HCT116 (cell line): Measurements from ENCODE around the gene NEO1. TPM values are rescaled to one million over a fixed set of nuclear protein-coding genes. Genes with fewer than 3 reads are reported as not detected.
A peak's percentile ranks its signal among the peaks of the same experiment; 100 is the strongest.

Experiments used
- ATAC-seq: fragments of 200-7000 bp; cut with Tn5 transposase; 2 replicates; pipeline ENCODE4 v1.9.1; 2020; ENCODE audit warnings: mild to moderate bottlenecking, moderate library complexity
- BruUV-seq: library from RNA; stranded (reverse); fragments of 400-500 nt; replicated peaks from 2 replicates; lab custom pipeline; 2021; lab: Mats Ljungman, UMichigan
- CTCF ChIA-PET: fragments of 300-600 bp; sonication (Branson Sonifier 250); formaldehyde crosslinking; loops from one replicate; lab custom pipeline; 2021; ENCODE audit warnings: antibody characterized with exemption; lab: Charles Lee
- POLR2A ChIA-PET: fragments of 300-600, 350-600 bp; sonication (Branson Sonifier 250); formaldehyde crosslinking; loops from one replicate; lab custom pipeline; 2021; ENCODE audit warnings: antibody characterized with exemption; lab: Charles Lee
- RAD21 ChIA-PET, 2 experiments: fragments of 300-600 bp; sonication (Branson Sonifier 250); formaldehyde crosslinking; loops; one replicate each; lab custom pipeline; 2023; ENCODE audit warnings: low total read pairs in 2 of 2; ENCODE audit not compliant: uncharacterized antibody in 2 of 2, unreplicated experiment in 2 of 2, low non-redundant PET in 1 of 2; lab: Charles Lee
- DNase-seq: peaks from one replicate; pipeline ENCODE4 v3.0.0-alpha.2; 2010; ENCODE audit warnings: low read depth, low spot score
- H2AFZ ChIP-seq: fragments of 200-600 bp; shearing (Covaris generic), sonication (generic); 2 replicates; pipeline ENCODE4 v1.6.1; 2017; ENCODE audit warnings: low read depth, mixed run types, mixed read lengths, antibody characterized with exemption, low read length; ENCODE audit not compliant: poor library complexity, severe bottlenecking
- H3K27ac ChIP-seq: 2 replicates; pipeline ENCODE4 v1.5.1; 2012; ENCODE audit warnings: low read depth, low read length
- H3K27me3 ChIP-seq: fragments of 200-600 bp; sonication (generic); 2 replicates; pipeline ENCODE4 v1.6.1; 2016; ENCODE audit warnings: mixed run types, low read length, mixed read lengths; ENCODE audit not compliant: insufficient read depth
- H3K36me3 ChIP-seq, 2 experiments: fragments of 200-500 bp in 1 of 2; fragments of 200-600 bp in 1 of 2; sonication (Bioruptor generic) in 1 of 2; sonication (generic) in 1 of 2; 2 replicates each; pipeline versions ENCODE4 v1.5.1 to v1.6.1; 2014 to 2016; ENCODE audit warnings: low read length in 2 of 2, inconsistent platforms in 1 of 2, mixed read lengths in 1 of 2, mixed run types in 1 of 2; ENCODE audit not compliant: insufficient read depth in 2 of 2, control insufficient read depth in 1 of 2
- H3K4me1 ChIP-seq, 2 experiments: fragments of 200-600 bp in 1 of 2; sonication (generic) in 1 of 2; 2 replicates each; pipeline versions ENCODE4 v1.5.1 to v1.6.1; 2012 to 2017; ENCODE audit warnings: low read length in 2 of 2, inconsistent platforms in 1 of 2, mild to moderate bottlenecking in 1 of 2, mixed read lengths in 1 of 2, mixed run types in 1 of 2, moderate library complexity in 1 of 2; ENCODE audit not compliant: insufficient read depth in 2 of 2, control insufficient read depth in 1 of 2
- H3K4me2 ChIP-seq: fragments of 200-600 bp; sonication (generic); 2 replicates; pipeline ENCODE4 v1.6.1; 2017; ENCODE audit warnings: mixed run types, low read length, mixed read lengths
- H3K4me3 ChIP-seq, 2 experiments: fragments of 200-600 bp in 1 of 2; sonication (generic) in 1 of 2; replicated peaks in 1 of 2; 2 replicates each; pipeline ENCODE4 v1.5.1; 2011 to 2016; ENCODE audit warnings: low read length in 2 of 2, control low read depth in 1 of 2, low read depth in 1 of 2, mild to moderate bottlenecking in 1 of 2, mixed read lengths in 1 of 2, mixed run types in 1 of 2
- H3K79me2 ChIP-seq: fragments of 200-600 bp; sonication (generic); 2 replicates; pipeline ENCODE4 v1.6.1; 2017; ENCODE audit warnings: mild to moderate bottlenecking, mixed run types, low read length, moderate library complexity, mixed read lengths; ENCODE audit not compliant: insufficient read depth
- H3K9ac ChIP-seq: fragments of 200-600 bp; sonication (generic); 2 replicates; pipeline ENCODE4 v1.6.1; 2016; ENCODE audit warnings: low read length, mixed read lengths
- H3K9me2 ChIP-seq: fragments of 200-600 bp; sonication (generic), shearing (Covaris generic); 2 replicates; pipeline ENCODE4 v1.6.1; 2017; ENCODE audit warnings: mixed run types, mild to moderate bottlenecking, moderate library complexity; ENCODE audit not compliant: insufficient read depth
- H3K9me3 ChIP-seq, 2 experiments: fragments of 200-500 bp in 1 of 2; fragments of 200-600 bp in 1 of 2; sonication (Bioruptor generic) in 1 of 2; sonication (generic) in 1 of 2; 2 replicates each; pipeline ENCODE4 v1.6.1; 2014 to 2017; ENCODE audit warnings: low read length in 2 of 2, mixed read lengths in 2 of 2, inconsistent platforms in 1 of 2, low read depth in 1 of 2, mild to moderate bottlenecking in 1 of 2, mixed run types in 1 of 2, moderate library complexity in 1 of 2; ENCODE audit not compliant: control insufficient read depth in 1 of 2, insufficient read depth in 1 of 2
- H4K20me1 ChIP-seq: fragments of 200-600 bp; sonication (generic), shearing (Covaris generic); 2 replicates; pipeline ENCODE4 v1.6.1; 2017; ENCODE audit warnings: mixed run types, mild to moderate bottlenecking, moderate library complexity; ENCODE audit not compliant: insufficient read depth
- CTCF ChIP-seq, 3 experiments: fragments of 200-600 bp in 1 of 3; sonication (generic) in 1 of 3; IDR thresholded peaks in 2 of 3; conservative IDR thresholded peaks in 1 of 3; 2 replicates each; pipeline ENCODE4 v1.5.1; 2012 to 2017; ENCODE audit warnings: low read depth in 2 of 3, low read length in 2 of 3, antibody characterized with exemption in 1 of 3, borderline replicate concordance in 1 of 3, control low read depth in 1 of 3, mild to moderate bottlenecking in 1 of 3, mixed read lengths in 1 of 3, mixed run types in 1 of 3, moderate library complexity in 1 of 3; ENCODE audit not compliant: insufficient read depth in 1 of 3
- ELF1 ChIP-seq: IDR thresholded peaks from 2 replicates; pipeline ENCODE4 v1.6.1; 2012; ENCODE audit warnings: low read depth, borderline replicate concordance
- RAD21 ChIP-seq: IDR thresholded peaks from 2 replicates; pipeline ENCODE4 v1.6.1; 2012; ENCODE audit warnings: low read depth, mild to moderate bottlenecking
- ZBTB33 ChIP-seq: IDR thresholded peaks from 2 replicates; pipeline ENCODE4 v1.6.1; 2011; ENCODE audit warnings: mild to moderate bottlenecking, low read length, moderate library complexity; ENCODE audit not compliant: insufficient replicate concordance; ENCODE audit errors: extremely low read depth
- intact Hi-C: fragments of 100-400 bp; cut with micrococcal nuclease; formaldehyde crosslinking; loops from 2 replicates; pipeline ENCODE4 v1.10.0; 2022
- total RNA-seq: library from RNA; stranded (reverse); gene quantifications from one replicate; pipeline ENCODE4 v1.2.1, GENCODE V29; 2021; ENCODE audit not compliant: unreplicated experiment

NEO1 gene
- total RNA-seq, 1 experiment from 2014 or later = 30.0 TPM

GRCh38 chr15:73240866-73241499, 188.7 kb downstream of the NEO1 start:
- Histone ChIP-seq H3K27me3 (no peaks in the 10 kb centered on the region), H3K27ac (no peak overlapping the region), H3K9me3 (no peaks in the 10 kb centered on the region), H3K36me3 (no peaks in the 10 kb centered on the region), H3K4me3 (no peak overlapping the region), H3K79me2 (no peaks in the 10 kb centered on the region), H3K4me2 (no peak overlapping the region), H3K4me1 (no peaks in the 10 kb centered on the region), H3K9ac (no peak overlapping the region), H3K9me2 (no peaks in the 10 kb centered on the region), H4K20me1 (no peaks in the 10 kb centered on the region), H2AFZ (no peak overlapping the region)
- intact Hi-C loops = loop anchor here (1.0 to 10.0 kb wide), 3 partner anchors 32 to 516 kb away; partner anchors contain the start of gene ADPGK
- peak; percentile 75 for ATAC-seq
- TF ChIP-seq CTCF (IDR thresholded peaks at IDR 0.05 in 2 of 3, conservative IDR thresholded peaks at IDR 0.05 in 1 of 3; ENCODE audit: borderline replicate concordance in 1 of 3, insufficient read depth in 1 of 3, low read depth in 2 of 3, low read length in 2 of 3) = peak; percentile 62 to 88 (median 78); a peak in 5 of 6 replicates
- no peak for TF ChIP-seq ZBTB33
- TF ChIP-seq ELF1 = peak; percentile 54
- TF ChIP-seq RAD21 = peak; percentile 70
- CTCF ChIA-PET = interaction anchor here (0.5 to 2.3 kb wide), 24 partner anchors 9 to 641 kb away, joined by 3 to 31 read pairs (median 4); no protein-coding TSS in a partner anchor
- no TSS peak for BruUV-seq
- POLR2A ChIA-PET = no interaction called here
- DNase-seq = peak; percentile 61
- RAD21 ChIA-PET = interaction anchor here in 1 of 2 experiments (0.8 kb wide), 1 partner anchor 519 kb away, joined by 3 read pairs; no protein-coding TSS in a partner anchor
